Measurements from ENCODE around the gene GCSH. TPM values are rescaled to one million over a fixed set of nuclear protein-coding genes. Genes with fewer than 3 reads are reported as not detected.

The GCSH gene
- total RNA-seq, 1 donor: 18.1 TPM

DNA sequence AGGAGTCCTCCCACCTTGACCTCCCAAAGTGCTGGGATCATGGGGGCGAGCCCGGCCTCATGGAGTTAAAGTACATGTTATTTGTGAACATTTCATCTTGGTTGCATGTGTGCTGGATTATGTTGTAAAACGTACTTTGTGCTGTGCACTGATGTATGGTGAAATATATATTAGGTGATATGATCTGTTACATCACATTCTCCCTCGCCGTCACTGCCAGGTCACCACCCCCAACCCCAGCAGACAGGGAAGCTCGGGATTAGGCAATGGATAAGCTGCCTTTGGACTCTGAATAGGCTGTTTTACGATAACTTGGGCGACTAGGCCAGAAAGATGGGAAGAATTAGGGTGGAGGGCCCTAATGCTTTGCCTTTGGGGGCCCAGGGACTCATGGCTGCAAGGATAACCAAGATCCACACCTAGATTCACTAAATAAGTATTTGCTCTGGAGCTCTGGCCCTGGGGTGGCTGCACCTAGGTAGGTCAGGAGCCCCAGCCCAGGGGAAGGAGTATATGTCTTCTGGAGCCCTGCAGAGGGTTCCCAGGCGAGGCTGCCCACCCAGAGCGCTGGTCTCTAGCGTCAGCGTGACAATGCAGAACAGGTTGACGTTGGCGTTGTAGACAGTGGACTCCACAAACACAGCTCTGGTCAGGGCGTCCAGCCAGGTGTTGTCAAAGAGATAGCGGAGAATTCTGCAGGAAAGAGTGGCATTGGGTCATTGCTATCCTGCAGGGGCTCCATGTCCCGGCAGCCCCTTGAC lies 27.1 kb upstream of the GCSH start:
- H3K4me3 ChIP-seq (ENCODE audit: insufficient read depth, low read length): no peak overlapping the region
- H3K36me3 ChIP-seq (ENCODE audit: insufficient read depth, low read length): no peaks in the 10 kb centered on the region
- H3K27me3 ChIP-seq (ENCODE audit: insufficient read depth, low read length): no peaks in the 10 kb centered on the region
- no peaks in the 10 kb centered on the region for H3K4me1 ChIP-seq (ENCODE audit: insufficient read depth, low read length)
- no peaks in the 10 kb centered on the region for H3K9me3 ChIP-seq (ENCODE audit: low read depth, low read length)
- TF ChIP-seq, protein P1, sequence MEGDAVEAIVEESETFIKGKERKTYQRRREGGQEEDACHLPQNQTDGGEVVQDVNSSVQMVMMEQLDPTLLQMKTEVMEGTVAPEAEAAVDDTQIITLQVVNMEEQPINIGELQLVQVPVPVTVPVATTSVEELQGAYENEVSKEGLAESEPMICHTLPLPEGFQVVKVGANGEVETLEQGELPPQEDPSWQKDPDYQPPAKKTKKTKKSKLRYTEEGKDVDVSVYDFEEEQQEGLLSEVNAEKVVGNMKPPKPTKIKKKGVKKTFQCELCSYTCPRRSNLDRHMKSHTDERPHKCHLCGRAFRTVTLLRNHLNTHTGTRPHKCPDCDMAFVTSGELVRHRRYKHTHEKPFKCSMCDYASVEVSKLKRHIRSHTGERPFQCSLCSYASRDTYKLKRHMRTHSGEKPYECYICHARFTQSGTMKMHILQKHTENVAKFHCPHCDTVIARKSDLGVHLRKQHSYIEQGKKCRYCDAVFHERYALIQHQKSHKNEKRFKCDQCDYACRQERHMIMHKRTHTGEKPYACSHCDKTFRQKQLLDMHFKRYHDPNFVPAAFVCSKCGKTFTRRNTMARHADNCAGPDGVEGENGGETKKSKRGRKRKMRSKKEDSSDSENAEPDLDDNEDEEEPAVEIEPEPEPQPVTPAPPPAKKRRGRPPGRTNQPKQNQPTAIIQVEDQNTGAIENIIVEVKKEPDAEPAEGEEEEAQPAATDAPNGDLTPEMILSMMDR (IDR thresholded peaks at IDR 0.05; ENCODE audit: extremely low read depth, low read depth, low read length): no peak
- H3K27ac ChIP-seq (ENCODE audit: low read depth, low read length): no peak overlapping the region
- H3K79me2 ChIP-seq (ENCODE audit: insufficient read depth, low read length): no peaks in the 10 kb centered on the region
- H3K4me2 ChIP-seq (ENCODE audit: insufficient read depth, low read length): no peak overlapping the region
- H4K20me1 ChIP-seq (ENCODE audit: insufficient read depth, low read length): no peaks in the 10 kb centered on the region
- peak; percentile 41 for DNase-seq (ENCODE audit: insufficient read length, low spot score, missing footprints)
- H2AFZ ChIP-seq (ENCODE audit: low read length): no peak overlapping the region

DNA sequence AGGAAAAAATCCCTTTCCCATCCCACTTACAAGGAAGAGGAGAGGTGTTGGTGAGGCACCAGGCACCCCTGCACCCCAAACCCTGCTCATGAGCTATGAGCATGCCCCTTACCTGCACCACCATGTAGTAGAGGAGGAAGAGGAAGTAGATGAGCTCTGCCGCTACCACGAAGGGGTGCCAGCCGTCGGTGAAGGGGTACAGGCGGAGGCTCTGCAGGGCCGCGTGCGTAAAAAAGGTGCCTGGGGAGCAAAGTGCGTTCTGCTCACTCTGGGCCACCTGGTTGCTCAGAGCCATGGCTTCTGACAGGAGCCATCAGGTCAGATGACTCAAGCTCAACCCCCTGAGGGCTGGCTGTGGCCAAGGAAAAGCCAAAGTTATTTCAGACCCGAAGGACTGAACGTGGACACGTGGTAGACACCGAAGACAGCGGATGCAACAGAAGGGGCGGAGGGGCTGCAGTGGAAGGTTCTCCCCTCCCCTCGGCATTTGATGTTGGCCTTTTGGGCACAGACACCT lies 25.3 kb upstream of the GCSH start:
- Histone ChIP-seq H4K20me1 (ENCODE audit: insufficient read depth, low read length) (no peaks in the 10 kb centered on the region), H2AFZ (ENCODE audit: low read length) (no peak overlapping the region), H3K27ac (ENCODE audit: low read depth, low read length) (no peak overlapping the region), H3K4me3 (ENCODE audit: insufficient read depth, low read length) (no peak overlapping the region), H3K4me1 (ENCODE audit: insufficient read depth, low read length) (no peaks in the 10 kb centered on the region), H3K9me3 (ENCODE audit: low read depth, low read length) (no peaks in the 10 kb centered on the region), H3K79me2 (ENCODE audit: insufficient read depth, low read length) (no peaks in the 10 kb centered on the region), H3K27me3 (ENCODE audit: insufficient read depth, low read length) (no peaks in the 10 kb centered on the region), H3K4me2 (ENCODE audit: insufficient read depth, low read length) (no peak overlapping the region), H3K36me3 (ENCODE audit: insufficient read depth, low read length) (no peaks in the 10 kb centered on the region)
- TF ChIP-seq, protein P1 (IDR thresholded peaks at IDR 0.05; ENCODE audit: extremely low read depth, low read depth, low read length): no peak
- peak; percentile 17 for DNase-seq (ENCODE audit: insufficient read length, low spot score, missing footprints)

DNA sequence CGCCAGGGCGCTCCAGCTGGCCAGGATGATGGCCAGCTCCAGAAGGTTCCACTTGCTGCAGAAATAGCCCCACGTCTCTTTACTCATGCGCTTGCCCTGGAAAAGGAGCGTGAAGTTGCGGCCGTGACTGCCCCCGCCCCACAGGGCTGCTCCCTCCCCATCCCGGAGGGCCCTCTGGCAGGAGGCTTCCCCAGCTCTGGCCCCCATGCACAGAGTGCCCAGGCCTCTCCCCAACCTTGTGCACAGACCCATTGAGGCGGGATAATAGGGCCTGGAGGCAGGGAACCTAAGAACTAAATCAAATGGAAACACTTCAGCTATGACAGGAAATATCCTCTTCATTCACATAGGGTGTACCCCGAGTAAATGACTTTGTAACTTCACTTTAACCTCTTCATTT lies 21.2 kb upstream of the GCSH start:
- Histone ChIP-seq H3K4me1 (ENCODE audit: insufficient read depth, low read length) (no peaks in the 10 kb centered on the region), H3K4me2 (ENCODE audit: insufficient read depth, low read length) (no peak overlapping the region), H2AFZ (ENCODE audit: low read length) (no peak overlapping the region), H3K9me3 (ENCODE audit: low read depth, low read length) (no peaks in the 10 kb centered on the region), H3K79me2 (ENCODE audit: insufficient read depth, low read length) (no peaks in the 10 kb centered on the region), H3K4me3 (ENCODE audit: insufficient read depth, low read length) (no peak overlapping the region), H3K27me3 (ENCODE audit: insufficient read depth, low read length) (no peaks in the 10 kb centered on the region), H4K20me1 (ENCODE audit: insufficient read depth, low read length) (no peaks in the 10 kb centered on the region), H3K27ac (ENCODE audit: low read depth, low read length) (no peak overlapping the region), H3K36me3 (ENCODE audit: insufficient read depth, low read length) (no peaks in the 10 kb centered on the region)
- TF ChIP-seq, protein P1 (IDR thresholded peaks at IDR 0.05; ENCODE audit: extremely low read depth, low read depth, low read length): no peak
- DNase-seq (ENCODE audit: insufficient read length, low spot score, missing footprints): peak; percentile 13

DNA sequence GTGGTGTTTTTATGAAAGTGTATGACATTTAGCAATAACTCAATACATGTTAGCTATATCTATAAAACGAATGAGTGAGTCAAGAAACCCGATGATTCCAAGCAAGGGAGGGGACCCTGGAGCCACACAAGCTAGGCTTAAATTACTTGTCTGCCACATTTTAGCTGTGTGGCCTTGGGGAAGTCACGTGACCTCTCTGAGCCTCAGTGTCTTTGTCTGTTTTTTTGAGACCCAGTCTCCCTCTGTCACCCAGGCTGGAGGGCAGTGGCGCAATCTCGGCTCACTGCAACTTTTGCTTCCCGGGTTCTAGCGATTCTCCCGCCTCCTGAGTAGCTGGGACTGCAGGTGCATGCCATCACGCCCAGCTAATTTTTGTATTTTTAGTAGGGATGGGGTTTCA lies 20.1 kb upstream of the GCSH start:
- no peaks in the 10 kb centered on the region for H3K27me3 ChIP-seq (ENCODE audit: insufficient read depth, low read length)
- DNase-seq (ENCODE audit: insufficient read length, low spot score, missing footprints): no peak
- no peak overlapping the region for H2AFZ ChIP-seq (ENCODE audit: low read length)
- no peak overlapping the region for H3K4me3 ChIP-seq (ENCODE audit: insufficient read depth, low read length)
- no peaks in the 10 kb centered on the region for H4K20me1 ChIP-seq (ENCODE audit: insufficient read depth, low read length)
- no peaks in the 10 kb centered on the region for H3K79me2 ChIP-seq (ENCODE audit: insufficient read depth, low read length)
- H3K4me2 ChIP-seq (ENCODE audit: insufficient read depth, low read length): no peak overlapping the region
- H3K9me3 ChIP-seq (ENCODE audit: low read depth, low read length): no peaks in the 10 kb centered on the region
- no peaks in the 10 kb centered on the region for H3K4me1 ChIP-seq (ENCODE audit: insufficient read depth, low read length)
- no peaks in the 10 kb centered on the region for H3K36me3 ChIP-seq (ENCODE audit: insufficient read depth, low read length)
- no peak overlapping the region for H3K27ac ChIP-seq (ENCODE audit: low read depth, low read length)
- TF ChIP-seq, protein P1 (IDR thresholded peaks at IDR 0.05; ENCODE audit: extremely low read depth, low read depth, low read length): no peak
